Measurements from ENCODE around the gene RTTN. TPM values are rescaled to one million over a fixed set of nuclear protein-coding genes. Genes with fewer than 3 reads are reported as not detected.

RTTN gene
- total RNA-seq, 1 experiment from 2014 or later: 21.5 TPM

DNA sequence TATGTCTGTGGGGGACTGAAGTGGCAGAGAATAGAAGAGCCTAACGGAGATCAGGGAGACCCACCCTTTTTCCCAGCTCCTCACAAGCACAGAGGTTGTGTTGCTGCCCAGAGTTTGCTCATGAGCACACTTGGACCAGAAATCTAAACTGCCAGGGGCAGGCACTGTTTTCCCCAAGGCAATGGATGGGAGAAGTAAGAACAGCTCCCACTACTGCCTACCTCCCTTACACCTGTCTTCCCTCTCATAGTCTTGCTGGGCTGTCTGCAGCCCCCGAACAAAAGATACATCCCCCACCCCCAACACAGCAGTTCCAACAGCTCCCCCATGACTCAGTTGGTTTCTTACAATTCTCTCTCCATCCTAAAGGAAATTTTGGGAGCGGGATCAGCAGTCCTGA lies 209.7 kb downstream of the RTTN start (continued):
- TF ChIP-seq RELA (CRISPR knock-in tag; IDR thresholded peaks at IDR 0.05; ENCODE audit: borderline replicate concordance): no peak
- TF ChIP-seq, protein P1, sequence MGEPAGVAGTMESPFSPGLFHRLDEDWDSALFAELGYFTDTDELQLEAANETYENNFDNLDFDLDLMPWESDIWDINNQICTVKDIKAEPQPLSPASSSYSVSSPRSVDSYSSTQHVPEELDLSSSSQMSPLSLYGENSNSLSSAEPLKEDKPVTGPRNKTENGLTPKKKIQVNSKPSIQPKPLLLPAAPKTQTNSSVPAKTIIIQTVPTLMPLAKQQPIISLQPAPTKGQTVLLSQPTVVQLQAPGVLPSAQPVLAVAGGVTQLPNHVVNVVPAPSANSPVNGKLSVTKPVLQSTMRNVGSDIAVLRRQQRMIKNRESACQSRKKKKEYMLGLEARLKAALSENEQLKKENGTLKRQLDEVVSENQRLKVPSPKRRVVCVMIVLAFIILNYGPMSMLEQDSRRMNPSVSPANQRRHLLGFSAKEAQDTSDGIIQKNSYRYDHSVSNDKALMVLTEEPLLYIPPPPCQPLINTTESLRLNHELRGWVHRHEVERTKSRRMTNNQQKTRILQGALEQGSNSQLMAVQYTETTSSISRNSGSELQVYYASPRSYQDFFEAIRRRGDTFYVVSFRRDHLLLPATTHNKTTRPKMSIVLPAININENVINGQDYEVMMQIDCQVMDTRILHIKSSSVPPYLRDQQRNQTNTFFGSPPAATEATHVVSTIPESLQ (CRISPR knock-in tag; IDR thresholded peaks at IDR 0.05): no peak
- TF ChIP-seq GTF2I (CRISPR knock-in tag; conservative IDR thresholded peaks at IDR 0.05): no peak
- TF ChIP-seq NR1H2 (CRISPR knock-in tag; IDR thresholded peaks at IDR 0.05): no peak
- TF ChIP-seq OVOL2 (CRISPR knock-in tag; IDR thresholded peaks at IDR 0.05; ENCODE audit: borderline replicate concordance): no peak

DNA sequence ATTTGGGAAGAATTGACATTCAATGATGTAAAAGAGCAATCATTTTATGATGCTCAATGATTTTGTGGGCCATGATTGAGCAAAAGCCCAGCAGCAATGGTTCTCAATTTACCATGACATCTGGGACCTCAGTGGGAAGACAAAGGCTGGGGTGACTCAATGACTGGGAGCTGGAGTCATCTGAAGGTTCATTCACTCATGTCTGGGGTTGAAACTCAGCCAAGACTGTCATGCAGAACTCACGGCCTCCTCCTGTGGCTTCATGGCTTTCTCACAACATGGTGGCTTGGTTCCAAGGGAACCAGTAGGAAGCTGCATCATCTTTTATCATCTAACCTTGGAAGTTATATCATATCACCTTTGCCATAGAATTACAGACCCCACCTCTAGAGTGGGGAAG lies 212.7 kb downstream of the RTTN start:
- ATAC-seq (no peak), DNase-seq (ENCODE audit: low spot score) (no peak)
- Mint-ChIP-seq H3K4me3 (no peak overlapping the region), H3K27me3 (ENCODE audit: low read depth) (no peaks in the 10 kb centered on the region), H3K4me1 (peaks cover 25% of the 10 kb centered on the region), H3K27ac (no peak overlapping the region), H3K9me3 (peaks cover 20% of the 10 kb centered on the region), H3K36me3 (peaks cover 2% of the 10 kb centered on the region; the same call in 1 of the 2 replicates)
- TF ChIP-seq, protein P2, sequence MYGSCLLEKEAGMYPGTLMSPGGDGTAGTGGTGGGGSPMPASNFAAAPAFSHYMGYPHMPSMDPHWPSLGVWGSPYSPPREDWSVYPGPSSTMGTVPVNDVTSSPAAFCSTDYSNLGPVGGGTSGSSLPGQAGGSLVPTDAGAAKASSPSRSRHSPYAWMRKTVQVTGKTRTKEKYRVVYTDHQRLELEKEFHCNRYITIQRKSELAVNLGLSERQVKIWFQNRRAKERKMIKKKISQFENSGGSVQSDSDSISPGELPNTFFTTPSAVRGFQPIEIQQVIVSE (CRISPR knock-in tag; IDR thresholded peaks at IDR 0.05; ENCODE audit: borderline replicate concordance): no peak
- no peak for TF ChIP-seq JUN (CRISPR knock-in tag; IDR thresholded peaks at IDR 0.05)
- TF ChIP-seq RELA (CRISPR knock-in tag; IDR thresholded peaks at IDR 0.05; ENCODE audit: borderline replicate concordance): no peak
- TF ChIP-seq NFYB (CRISPR knock-in tag; conservative IDR thresholded peaks at IDR 0.05; ENCODE audit: low read depth): no peak
- TF ChIP-seq EMX1 (CRISPR knock-in tag; IDR thresholded peaks at IDR 0.05): no peak
- TF ChIP-seq, protein P3, sequence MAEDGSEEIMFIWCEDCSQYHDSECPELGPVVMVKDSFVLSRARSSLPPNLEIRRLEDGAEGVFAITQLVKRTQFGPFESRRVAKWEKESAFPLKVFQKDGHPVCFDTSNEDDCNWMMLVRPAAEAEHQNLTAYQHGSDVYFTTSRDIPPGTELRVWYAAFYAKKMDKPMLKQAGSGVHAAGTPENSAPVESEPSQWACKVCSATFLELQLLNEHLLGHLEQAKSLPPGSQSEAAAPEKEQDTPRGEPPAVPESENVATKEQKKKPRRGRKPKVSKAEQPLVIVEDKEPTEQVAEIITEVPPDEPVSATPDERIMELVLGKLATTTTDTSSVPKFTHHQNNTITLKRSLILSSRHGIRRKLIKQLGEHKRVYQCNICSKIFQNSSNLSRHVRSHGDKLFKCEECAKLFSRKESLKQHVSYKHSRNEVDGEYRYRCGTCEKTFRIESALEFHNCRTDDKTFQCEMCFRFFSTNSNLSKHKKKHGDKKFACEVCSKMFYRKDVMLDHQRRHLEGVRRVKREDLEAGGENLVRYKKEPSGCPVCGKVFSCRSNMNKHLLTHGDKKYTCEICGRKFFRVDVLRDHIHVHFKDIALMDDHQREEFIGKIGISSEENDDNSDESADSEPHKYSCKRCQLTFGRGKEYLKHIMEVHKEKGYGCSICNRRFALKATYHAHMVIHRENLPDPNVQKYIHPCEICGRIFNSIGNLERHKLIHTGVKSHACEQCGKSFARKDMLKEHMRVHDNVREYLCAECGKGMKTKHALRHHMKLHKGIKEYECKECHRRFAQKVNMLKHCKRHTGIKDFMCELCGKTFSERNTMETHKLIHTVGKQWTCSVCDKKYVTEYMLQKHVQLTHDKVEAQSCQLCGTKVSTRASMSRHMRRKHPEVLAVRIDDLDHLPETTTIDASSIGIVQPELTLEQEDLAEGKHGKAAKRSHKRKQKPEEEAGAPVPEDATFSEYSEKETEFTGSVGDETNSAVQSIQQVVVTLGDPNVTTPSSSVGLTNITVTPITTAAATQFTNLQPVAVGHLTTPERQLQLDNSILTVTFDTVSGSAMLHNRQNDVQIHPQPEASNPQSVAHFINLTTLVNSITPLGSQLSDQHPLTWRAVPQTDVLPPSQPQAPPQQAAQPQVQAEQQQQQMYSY (CRISPR knock-in tag; IDR thresholded peaks at IDR 0.05): no peak
- no peak for TF ChIP-seq IRF2 (CRISPR knock-in tag; IDR thresholded peaks at IDR 0.05; ENCODE audit: borderline replicate concordance, low read depth)
- TF ChIP-seq NR3C1 (CRISPR knock-in tag; conservative IDR thresholded peaks at IDR 0.05; ENCODE audit: low read depth): no peak
- TF ChIP-seq, protein P4, sequence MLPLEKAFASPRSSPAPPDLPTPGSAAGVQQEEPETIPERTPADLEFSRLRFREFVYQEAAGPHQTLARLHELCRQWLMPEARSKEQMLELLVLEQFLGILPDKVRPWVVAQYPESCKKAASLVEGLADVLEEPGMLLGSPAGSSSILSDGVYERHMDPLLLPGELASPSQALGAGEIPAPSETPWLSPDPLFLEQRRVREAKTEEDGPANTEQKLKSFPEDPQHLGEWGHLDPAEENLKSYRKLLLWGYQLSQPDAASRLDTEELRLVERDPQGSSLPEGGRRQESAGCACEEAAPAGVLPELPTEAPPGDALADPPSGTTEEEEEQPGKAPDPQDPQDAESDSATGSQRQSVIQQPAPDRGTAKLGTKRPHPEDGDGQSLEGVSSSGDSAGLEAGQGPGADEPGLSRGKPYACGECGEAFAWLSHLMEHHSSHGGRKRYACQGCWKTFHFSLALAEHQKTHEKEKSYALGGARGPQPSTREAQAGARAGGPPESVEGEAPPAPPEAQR (CRISPR knock-in tag; IDR thresholded peaks at IDR 0.05): no peak
- TF ChIP-seq, protein P5, sequence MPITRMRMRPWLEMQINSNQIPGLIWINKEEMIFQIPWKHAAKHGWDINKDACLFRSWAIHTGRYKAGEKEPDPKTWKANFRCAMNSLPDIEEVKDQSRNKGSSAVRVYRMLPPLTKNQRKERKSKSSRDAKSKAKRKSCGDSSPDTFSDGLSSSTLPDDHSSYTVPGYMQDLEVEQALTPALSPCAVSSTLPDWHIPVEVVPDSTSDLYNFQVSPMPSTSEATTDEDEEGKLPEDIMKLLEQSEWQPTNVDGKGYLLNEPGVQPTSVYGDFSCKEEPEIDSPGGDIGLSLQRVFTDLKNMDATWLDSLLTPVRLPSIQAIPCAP (CRISPR knock-in tag; IDR thresholded peaks at IDR 0.05): no peak
- no peak for TF ChIP-seq ZNF121 (CRISPR knock-in tag; IDR thresholded peaks at IDR 0.05)
- TF ChIP-seq, protein P6, sequence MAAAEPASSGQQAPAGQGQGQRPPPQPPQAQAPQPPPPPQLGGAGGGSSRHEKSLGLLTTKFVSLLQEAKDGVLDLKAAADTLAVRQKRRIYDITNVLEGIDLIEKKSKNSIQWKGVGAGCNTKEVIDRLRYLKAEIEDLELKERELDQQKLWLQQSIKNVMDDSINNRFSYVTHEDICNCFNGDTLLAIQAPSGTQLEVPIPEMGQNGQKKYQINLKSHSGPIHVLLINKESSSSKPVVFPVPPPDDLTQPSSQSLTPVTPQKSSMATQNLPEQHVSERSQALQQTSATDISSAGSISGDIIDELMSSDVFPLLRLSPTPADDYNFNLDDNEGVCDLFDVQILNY (CRISPR knock-in tag; IDR thresholded peaks at IDR 0.05): no peak
- TF ChIP-seq, protein P7, sequence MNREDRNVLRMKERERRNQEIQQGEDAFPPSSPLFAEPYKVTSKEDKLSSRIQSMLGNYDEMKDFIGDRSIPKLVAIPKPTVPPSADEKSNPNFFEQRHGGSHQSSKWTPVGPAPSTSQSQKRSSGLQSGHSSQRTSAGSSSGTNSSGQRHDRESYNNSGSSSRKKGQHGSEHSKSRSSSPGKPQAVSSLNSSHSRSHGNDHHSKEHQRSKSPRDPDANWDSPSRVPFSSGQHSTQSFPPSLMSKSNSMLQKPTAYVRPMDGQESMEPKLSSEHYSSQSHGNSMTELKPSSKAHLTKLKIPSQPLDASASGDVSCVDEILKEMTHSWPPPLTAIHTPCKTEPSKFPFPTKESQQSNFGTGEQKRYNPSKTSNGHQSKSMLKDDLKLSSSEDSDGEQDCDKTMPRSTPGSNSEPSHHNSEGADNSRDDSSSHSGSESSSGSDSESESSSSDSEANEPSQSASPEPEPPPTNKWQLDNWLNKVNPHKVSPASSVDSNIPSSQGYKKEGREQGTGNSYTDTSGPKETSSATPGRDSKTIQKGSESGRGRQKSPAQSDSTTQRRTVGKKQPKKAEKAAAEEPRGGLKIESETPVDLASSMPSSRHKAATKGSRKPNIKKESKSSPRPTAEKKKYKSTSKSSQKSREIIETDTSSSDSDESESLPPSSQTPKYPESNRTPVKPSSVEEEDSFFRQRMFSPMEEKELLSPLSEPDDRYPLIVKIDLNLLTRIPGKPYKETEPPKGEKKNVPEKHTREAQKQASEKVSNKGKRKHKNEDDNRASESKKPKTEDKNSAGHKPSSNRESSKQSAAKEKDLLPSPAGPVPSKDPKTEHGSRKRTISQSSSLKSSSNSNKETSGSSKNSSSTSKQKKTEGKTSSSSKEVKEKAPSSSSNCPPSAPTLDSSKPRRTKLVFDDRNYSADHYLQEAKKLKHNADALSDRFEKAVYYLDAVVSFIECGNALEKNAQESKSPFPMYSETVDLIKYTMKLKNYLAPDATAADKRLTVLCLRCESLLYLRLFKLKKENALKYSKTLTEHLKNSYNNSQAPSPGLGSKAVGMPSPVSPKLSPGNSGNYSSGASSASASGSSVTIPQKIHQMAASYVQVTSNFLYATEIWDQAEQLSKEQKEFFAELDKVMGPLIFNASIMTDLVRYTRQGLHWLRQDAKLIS (CRISPR knock-in tag; IDR thresholded peaks at IDR 0.05; ENCODE audit: borderline replicate concordance): no peak
- ChIA-PET POLR2A (no interaction called here), CTCF (no interaction called here)
